ENCODE measurements around the gene RPA4. TPM values are rescaled to one million over a fixed set of nuclear protein-coding genes. Genes with fewer than 3 reads are reported as not detected.

The RPA4 gene
- polyA plus RNA-seq, 3 donors = 0.08 TPM; not detected in 2

Other genes starting within 250 kb of the RPA4 start
- 10 to 100 TPM in 1 of 3 donors, 1 to 10 TPM in 2; 7.7 to 10.0 (median 8.4) TPM for gene DIAPH2, start 199.1 kb upstream of the RPA4 start, polyA plus RNA-seq (ENCODE audit: insufficient read length in 3 of 3)